CD4-positive, alpha-beta T cell treated with Interleukin-17A for 4 hours (primary cell): Measurements from ENCODE around the gene TBC1D10A.

ENCODE experiments used
- DNase-seq: peaks from one replicate; pipeline ENCODE4 v3.0.0-alpha.2; 2020; ENCODE audit warnings: mixed read lengths

The TBC1D10A gene

GRCh38 chr22:30285176-30285845 is 41.4 kb downstream of the TBC1D10A start:
- no peak for DNase-seq

DNA sequence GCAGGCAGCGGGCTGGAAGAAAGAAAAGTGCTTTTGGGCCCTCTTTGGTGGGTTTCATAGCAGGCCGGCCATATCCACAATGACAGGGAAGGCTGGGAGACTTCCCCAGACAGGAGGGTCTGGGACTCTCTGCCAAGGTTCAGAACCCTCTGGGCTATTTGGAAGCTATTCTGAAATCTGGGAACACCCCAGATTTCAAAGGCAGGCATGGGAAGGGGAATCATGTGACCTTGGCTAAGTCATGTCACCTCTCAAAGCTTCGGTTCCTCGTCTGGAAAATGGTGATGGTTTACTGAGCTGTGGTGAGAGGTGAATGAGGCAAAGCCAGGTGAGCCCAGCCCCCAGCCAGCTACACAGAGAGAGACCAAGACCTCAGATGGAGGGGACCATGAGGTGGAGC is 42.1 kb downstream of the TBC1D10A start:
- no peak for DNase-seq

GRCh38 chr22:30284172-30284571 is 42.6 kb downstream of the TBC1D10A start:
- no peak for DNase-seq

DNA sequence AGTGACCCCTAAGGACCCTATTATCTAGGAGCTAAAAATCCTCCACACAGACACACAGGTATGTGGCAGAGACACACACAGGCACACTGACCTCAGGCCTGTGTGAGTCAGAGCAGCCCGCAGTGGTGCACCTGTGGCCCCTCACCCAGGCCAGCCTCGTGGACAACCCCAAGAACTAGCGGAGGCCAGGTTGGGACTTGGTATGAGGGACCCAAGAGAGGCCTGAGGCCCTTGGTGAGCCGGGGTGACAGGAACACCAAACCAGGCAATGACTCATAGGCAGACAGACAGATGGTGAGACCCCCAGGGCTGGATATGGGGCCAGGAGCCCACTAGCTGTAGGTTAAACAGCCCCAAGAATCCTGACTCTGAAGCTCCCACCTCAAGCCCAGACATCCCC is 43.4 kb downstream of the TBC1D10A start:
- no peak for DNase-seq

DNA sequence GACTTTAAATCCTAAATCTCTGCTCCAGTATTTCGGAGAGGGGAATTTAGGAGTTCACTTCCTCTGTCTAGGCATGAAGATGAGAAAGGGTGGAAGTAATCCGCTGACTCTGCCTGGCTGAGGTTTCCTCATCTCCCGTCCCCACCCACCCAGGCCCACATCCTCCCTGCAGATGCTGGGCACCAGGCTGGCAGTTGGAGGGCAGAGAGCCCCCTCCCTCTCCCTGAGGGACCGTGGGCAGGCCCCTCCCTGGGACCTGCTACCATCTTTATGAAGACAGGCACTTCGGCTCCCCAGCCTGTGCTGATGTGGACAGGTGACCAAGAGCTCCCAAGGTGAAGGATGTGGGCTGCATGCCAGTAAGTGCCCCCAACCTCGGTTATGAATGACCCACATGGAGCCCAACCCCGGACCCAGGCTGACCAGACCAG is 44.1 kb downstream of the TBC1D10A start:
- no peak for DNase-seq

GRCh38 chr22:30280505-30280904 is 46.2 kb downstream of the TBC1D10A start:
- DNase-seq, result no peak

DNA sequence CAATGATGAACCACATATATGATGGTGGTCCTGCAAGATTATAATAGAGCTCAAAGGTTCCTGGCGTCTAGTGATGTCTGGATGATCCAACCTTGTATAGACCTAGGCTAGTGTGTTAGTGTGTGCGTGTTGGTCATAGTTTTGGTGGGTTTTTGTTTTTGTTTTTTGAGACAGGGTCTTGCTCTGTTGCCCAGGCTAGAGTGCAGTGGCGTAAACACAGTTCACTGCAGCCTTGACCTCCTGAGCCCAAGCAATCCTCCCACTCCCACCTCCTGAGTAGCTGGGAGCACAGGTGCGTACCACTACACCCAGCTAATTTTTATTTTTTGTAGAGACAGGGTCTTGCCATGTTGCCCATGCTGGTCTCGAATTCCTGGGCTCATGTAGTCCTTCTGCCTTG is 46.8 kb downstream of the TBC1D10A start:
- no peak for DNase-seq

GRCh38 chr22:30279046-30279788 is 47.5 kb downstream of the TBC1D10A start:
- DNase-seq, result peak; percentile 20

DNA sequence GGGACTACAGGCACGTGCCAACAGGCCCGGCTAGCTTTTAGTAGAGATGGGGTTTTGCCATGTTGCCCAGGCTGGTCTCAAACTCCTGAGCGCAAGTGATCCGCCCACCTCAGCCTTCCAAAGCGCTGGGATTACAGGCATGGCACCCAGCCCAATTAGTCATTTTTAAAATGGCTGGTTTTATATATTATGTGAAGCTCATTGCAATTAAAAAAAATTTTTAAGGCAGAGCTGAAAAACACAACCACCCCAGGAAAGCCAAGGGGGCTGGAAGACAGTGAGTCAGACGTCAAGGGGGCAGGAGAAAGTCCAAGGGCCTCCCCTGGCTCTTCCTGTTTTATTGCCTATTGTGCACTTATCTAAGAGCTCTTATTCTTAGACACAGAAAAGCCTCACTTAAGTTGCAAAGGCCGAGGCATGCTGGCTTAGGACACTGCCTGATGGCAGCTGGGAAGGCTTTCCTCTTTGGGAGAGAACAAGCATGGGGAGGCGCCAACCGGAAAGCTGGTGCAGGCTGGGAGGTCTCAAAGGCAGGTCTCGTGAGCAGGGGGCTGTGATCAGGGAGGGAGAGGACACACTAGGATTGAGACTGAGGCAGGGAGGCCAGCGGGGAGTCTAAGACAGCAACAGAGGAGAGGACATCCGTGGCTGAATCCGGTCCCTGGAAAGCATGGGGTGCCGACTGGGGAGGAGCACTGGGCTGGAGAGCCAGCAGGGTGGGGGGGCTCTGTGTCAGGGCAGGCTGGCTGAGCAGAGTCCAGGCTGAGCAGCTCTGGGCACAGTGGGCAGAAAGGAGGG is 49.0 kb downstream of the TBC1D10A start:
- DNase-seq, result no peak

GRCh38 chr22:30276039-30276438 is 50.7 kb downstream of the TBC1D10A start:
- DNase-seq, result peak; percentile 21

- peak; percentile 50 for DNase-seq
Observed at GRCh38 chr22:30275625-30276024, 51.1 kb downstream of the TBC1D10A start.

- DNase-seq, result no peak
Observed at GRCh38 chr22:30274437-30274812, 52.3 kb downstream of the TBC1D10A start.

- no peak for DNase-seq
Observed at GRCh38 chr22:30273711-30274436, 52.9 kb downstream of the TBC1D10A start.

GRCh38 chr22:30272781-30273601 is 53.8 kb downstream of the TBC1D10A start:
- DNase-seq, result no peak

- no peak for DNase-seq
Observed at GRCh38 chr22:30270832-30271231, 55.9 kb downstream of the TBC1D10A start.

DNA sequence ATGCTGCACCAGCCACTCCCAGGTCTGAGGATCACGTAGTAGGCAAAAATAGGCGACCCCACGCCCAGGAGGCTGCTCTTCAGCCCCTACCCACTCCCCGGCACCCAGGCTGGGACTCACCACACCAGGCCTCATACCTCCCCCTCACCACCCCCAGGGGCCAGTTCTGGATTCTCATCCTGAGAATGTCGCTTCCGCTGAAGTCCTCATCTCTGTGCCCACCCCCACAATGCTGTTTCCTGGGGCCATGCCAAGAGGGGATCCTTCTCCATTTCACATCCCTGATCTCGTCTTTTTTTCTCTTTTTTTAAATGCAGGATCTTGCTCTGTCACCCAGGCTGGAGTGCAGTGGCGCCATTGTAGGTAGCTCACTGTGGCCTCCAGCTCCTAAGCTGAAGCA is 58.4 kb downstream of the TBC1D10A start:
- no peak for DNase-seq

- peak; percentile 57 for DNase-seq
Observed at GRCh38 chr22:30267382-30268302, 59.1 kb downstream of the TBC1D10A start.

DNA sequence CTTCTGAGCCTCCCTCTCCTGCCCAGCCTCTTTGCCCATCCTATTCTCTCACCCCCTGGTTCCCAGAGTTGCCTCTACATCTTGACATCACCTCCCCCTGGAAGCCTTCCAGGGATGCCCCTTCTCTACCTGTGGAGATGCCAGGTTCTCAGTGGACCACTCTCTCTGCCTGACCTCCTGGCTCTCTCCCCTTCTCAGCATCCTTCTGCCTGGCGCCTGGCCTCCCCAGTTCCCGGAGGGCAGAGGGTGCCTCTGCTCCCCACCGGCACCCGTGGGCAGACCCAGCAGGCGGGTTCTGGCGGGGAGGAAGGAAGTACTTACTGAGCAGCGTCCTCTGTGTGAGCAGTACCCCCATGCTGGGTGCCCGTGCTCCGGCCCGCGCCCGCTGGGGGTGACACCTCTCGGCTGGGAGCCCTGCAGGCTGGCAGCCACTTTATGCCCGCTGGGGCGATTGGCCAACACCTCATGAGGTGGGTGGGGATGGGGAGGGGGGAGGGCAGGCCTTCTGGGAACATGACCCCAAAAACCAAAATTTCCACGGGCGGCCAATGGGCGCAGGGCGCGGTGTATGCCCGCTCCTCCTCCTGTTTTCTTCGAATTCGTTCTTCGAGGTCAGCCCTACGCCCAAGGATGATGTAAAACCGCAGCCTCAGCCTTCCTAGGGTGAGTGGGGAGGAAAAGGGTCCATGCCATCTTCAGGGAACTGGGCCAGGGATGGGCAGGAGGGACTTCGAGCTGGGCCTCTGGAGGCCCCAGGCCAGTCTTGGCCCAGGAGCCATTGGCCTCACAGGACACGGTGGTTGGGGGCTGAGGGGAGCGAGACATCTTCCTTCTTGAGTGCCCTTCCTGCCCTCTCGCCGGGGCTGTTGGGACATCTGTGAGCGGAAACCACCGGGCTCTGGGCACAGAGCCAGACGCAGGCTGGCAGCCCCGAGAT is 60.0 kb downstream of the TBC1D10A start, which contains the start of gene OSM:
Gene OSM (minus strand): TSS at position 407 of the 937 bp plus-strand sequence. CDS start 52 bp downstream, at position 355.
- DNase-seq, result peak; percentile 77

- peak; percentile 82 for DNase-seq
Observed at GRCh38 chr22:30265823-30266444, 60.8 kb downstream of the TBC1D10A start.
